Articular chondrocyte of knee joint (primary cell): ENCODE results near the gene OR8J1. TPM values are rescaled to one million over a fixed set of nuclear protein-coding genes. Genes with fewer than 3 reads are reported as not detected.

Experiments
- total RNA-seq: library from RNA; depleted of rRNA; stranded (reverse); fragments of >200 nt; gene quantifications from 2 replicates; pipeline ENCODE4 v1.2.3, GENCODE V29; 2012

Gene OR8J1
- not detected in 2 replicates for total RNA-seq

GRCh38 chr11:56353991-56354390, at the start of gene OR8J1:
Gene OR8J1 (plus strand): TSS chr11:56354291. CDS start chr11:56360247, 5,956 bp downstream.

GRCh38 chr11:56314844-56315243, 39.2 kb upstream of the OR8J1 start, which contains the start of gene OR8K3:
Gene OR8K3 (plus strand): TSS chr11:56315144. CDS start chr11:56318307, 3,163 bp downstream.

GRCh38 chr11:56345739-56346138, 8.4 kb upstream of the OR8J1 start, which contains the start of gene OR8K1:
Gene OR8K1 (plus strand): TSS chr11:56346039. CDS start chr11:56346039, 0 bp downstream.

GRCh38 chr11:56375324-56375723, 21.2 kb downstream of the OR8J1 start, which contains the start of gene OR8U1:
Gene OR8U1 (plus strand): TSS chr11:56375624. CDS start chr11:56375624, 0 bp downstream.

Other genes with a start within 250 kb of the OR8J1 start
- gene OR8H3, start 231.9 kb upstream of the OR8J1 start, total RNA-seq: not detected in 2 replicates
- not detected in 2 replicates for gene OR8J3, start 214.1 kb upstream of the OR8J1 start, total RNA-seq
- not detected in 2 replicates for gene OR8K5, start 194.0 kb upstream of the OR8J1 start, total RNA-seq
- gene OR5J2, start 177.7 kb upstream of the OR8J1 start, total RNA-seq: not detected in 2 replicates
- gene OR5T2, start 120.0 kb upstream of the OR8J1 start, total RNA-seq: not detected in 2 replicates
- not detected in 2 replicates for gene OR5T3, start 102.0 kb upstream of the OR8J1 start, total RNA-seq
- gene OR5T1, start 80.1 kb upstream of the OR8J1 start, total RNA-seq: not detected in 2 replicates
- not detected in 2 replicates for gene OR8H1, start 62.0 kb upstream of the OR8J1 start, total RNA-seq
- not detected in 2 replicates for gene OR8K3, start 39.1 kb upstream of the OR8J1 start, total RNA-seq
- gene OR8K1, start 8.3 kb upstream of the OR8J1 start, total RNA-seq: not detected in 2 replicates
- not detected in 2 replicates for gene OR8U1, start 21.3 kb downstream of the OR8J1 start, total RNA-seq
- not detected in 2 replicates for gene OR5AL1, start 58.4 kb downstream of the OR8J1 start, total RNA-seq
- gene OR5M3, start 119.1 kb downstream of the OR8J1 start, total RNA-seq: not detected in 2 replicates
- not detected in 2 replicates for gene OR5M8, start 137.1 kb downstream of the OR8J1 start, total RNA-seq
- gene OR5M11, start 189.0 kb downstream of the OR8J1 start, total RNA-seq: not detected in 2 replicates
- gene OR5M10, start 223.4 kb downstream of the OR8J1 start, total RNA-seq: not detected in 2 replicates